ENCODE measurements around the gene TRPM2.

Gene TRPM2

GRCh38 chr21:44353191-44353970, at the start of gene TRPM2:
Gene TRPM2, plus strand, starts transcription at chr21:44353621. Its CDS starts 80 bp downstream, at chr21:44353701.
- no peak for DNase-seq (ENCODE audit: low spot score)

GRCh38 chr21:44304011-44304616, 49.3 kb upstream of the TRPM2 start:
- DNase-seq (ENCODE audit: low spot score) = no peak

DNA sequence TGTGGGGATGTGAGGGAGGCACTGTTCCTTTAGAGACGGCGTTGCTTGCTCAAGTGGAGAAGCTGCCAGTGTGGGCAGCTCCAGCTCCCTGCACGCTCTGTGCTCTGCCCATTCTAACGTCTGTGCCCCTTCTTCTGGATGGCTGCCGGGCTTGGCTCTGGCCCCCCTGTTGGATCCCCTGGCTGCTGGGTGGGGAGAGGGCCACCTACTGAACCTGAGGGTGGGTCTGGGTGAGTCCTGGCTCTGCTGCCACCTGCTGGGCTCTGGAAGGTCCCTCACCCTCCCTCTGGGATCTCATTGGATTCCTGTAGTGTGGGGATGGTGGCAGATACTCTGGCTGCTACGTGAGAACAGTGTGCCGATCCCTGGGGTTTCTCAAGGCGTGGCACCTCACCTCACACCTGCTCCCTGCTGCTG, 48.5 kb upstream of the TRPM2 start:
- no peak for DNase-seq (ENCODE audit: low spot score)

DNA sequence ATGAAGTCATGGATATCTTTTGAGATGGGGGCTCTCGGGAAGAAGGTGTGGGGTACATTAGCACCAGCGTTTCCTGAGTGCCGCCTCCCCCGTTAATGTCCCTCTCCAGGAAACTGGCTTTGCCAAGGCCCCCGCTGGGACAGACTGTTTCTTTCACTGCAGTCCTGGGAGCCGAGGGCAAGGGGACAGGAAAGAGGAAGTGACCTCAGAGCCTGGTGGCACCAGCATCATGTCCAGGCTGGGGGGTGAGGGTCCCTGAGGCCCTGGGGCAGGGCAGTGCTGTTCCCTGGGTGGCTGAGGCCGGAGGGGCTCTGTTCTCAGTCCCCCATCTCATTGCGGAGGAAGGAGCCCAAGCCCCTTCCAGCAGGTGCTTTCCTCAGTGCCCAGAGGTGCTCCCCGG, 47.7 kb upstream of the TRPM2 start:
- no peak for DNase-seq (ENCODE audit: low spot score)

DNA sequence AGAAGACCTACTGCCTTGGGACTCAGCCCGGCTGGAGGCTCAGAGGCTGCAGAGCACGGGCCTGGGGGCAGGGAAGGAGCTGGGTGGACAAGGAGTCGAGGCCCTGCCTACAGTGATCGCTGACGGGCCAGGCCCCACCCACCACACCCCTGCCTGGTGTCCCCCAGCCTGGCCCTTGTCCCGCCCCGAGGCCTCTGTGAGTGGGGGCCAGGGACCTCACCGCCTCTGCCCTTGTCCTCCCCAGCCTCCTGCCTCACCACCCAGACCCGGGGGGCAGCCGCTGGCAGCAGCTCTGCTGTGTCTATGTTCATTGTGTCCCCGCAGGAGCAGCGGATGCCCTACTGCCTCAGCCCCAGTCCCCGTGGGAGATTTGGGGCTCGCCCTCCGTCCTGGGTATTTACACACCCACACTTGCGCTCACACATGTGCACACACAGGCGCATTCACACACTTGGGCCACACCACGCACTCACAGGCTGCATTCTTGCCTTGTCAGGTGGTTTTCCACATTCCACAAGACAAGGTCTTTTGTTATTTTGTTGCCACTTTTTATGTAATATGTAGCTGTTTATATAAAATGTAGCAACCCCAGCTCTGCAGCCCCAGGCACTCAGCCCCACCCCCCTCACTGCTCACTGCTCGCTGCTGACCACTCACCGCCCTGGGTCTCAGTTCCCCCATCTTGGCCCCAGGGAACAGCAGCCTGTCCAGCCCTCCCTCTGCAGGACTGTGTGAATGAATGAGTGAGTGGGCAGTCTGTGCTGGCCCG, 46.3 kb upstream of the TRPM2 start:
- no peak for DNase-seq (ENCODE audit: low spot score)

DNA sequence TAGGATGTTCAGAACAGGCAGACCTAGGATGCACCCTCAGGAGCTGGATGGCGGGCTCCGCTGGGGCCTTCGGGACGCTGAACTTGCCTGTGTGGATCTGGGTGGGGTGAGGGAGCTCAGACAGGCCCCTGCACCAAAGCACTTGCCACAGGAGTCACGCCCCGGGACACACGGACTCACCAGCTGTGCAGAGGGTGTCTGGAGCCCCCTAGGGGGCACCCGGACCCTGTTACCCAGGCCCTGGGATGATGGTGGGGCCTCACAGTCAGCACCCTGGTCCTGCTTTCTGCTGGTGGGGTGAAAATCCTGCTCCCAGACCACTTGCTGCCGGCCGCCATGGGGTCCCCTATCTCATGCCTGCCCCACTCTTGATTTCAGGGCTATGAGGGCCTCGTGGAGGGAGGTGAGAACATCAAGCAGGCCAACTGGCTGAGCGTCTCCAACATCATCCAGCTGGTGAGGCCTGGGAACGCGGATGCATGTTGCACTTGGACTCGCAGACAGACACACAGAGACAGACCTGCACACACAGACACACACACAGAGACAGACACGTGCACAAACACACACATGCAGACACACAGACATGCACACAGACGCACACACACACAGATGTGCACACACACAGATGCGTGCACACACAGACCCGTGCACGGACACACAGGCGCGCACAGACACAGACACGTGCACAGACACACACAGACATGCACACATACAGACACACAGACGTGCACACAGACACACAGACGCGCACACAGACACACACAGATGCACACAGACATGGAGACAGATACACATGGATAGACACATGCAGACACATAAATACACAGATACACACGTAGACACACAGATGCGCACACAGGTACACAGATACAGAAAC, 42.6 kb upstream of the TRPM2 start:
- DNase-seq (ENCODE audit: low spot score) = no peak

DNA sequence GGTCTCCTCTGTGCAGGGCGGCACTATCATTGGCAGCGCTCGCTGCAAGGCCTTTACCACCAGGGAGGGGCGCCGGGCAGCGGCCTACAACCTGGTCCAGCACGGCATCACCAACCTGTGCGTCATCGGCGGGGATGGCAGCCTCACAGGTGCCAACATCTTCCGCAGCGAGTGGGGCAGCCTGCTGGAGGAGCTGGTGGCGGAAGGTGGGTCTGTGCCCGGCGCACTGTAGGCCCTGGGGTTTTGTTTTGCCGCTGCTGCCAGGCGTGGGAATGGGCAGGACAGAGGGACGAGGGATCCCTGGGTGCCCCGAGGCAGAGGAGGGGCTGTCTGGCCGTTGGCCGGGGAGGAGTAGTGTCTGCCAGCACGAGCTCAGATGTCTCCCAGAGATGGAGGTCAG, 41.3 kb upstream of the TRPM2 start:
- DNase-seq (ENCODE audit: low spot score) = no peak

DNA sequence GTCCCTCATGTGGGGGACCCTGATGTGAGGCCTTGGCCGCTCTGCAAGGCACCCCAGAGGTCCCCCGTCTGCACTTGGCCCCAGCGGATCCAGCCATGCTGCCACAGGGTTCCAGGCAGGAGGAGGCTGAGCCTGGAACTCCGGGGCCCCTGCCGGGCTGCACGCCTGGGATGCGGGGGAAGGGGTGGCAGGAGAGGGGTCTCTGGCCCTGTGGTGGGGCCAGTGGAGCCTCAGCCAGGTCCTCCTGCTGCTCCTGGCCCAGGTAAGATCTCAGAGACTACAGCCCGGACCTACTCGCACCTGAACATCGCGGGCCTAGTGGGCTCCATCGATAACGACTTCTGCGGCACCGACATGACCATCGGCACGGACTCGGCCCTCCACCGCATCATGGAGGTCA, 40.7 kb upstream of the TRPM2 start:
- DNase-seq (ENCODE audit: low spot score) = no peak

DNA sequence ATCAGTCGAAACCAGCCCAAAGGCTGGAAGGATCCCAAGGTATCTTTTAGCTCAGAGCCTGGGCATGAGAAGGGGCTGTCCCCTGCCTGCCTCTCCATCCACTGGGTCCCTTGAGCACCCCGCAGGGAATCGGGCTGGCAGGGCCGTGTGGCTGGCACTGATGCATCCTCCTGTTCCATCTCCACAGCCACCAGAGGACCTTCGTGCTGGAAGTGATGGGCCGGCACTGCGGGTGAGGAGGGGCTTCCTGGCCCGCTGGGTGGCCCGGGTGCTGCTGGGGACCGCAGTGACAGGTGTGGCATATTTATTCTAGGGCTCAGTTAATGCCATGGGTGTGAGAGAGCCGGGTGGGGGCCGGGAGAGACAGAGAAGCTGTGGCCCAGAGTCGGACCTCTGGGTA, 40.0 kb upstream of the TRPM2 start:
- DNase-seq (ENCODE audit: low spot score) = no peak

DNA sequence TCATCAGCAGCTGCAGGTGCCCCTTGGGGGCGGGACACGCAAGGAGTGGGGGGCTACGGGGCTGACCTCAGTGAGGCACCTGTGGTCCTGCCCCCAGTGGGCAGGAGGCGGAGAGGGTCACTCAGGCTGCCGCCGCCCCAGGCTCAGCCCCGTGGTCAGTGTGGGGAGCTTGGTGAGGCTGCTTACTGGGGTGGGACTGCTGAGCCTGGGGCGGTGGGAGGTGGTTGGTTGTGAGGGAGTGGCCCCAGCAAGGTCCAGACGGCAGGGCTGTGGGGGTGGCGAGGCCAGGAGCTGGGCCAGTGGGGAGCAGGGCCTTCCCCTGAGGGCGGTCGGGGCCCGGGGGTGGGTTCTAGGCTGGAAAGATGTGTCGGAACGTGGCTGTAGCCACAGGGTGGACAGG, 39.3 kb upstream of the TRPM2 start:
- no peak for DNase-seq (ENCODE audit: low spot score)

GRCh38 chr21:44314561-44314960, 38.9 kb upstream of the TRPM2 start:
- no peak for DNase-seq (ENCODE audit: low spot score)

DNA sequence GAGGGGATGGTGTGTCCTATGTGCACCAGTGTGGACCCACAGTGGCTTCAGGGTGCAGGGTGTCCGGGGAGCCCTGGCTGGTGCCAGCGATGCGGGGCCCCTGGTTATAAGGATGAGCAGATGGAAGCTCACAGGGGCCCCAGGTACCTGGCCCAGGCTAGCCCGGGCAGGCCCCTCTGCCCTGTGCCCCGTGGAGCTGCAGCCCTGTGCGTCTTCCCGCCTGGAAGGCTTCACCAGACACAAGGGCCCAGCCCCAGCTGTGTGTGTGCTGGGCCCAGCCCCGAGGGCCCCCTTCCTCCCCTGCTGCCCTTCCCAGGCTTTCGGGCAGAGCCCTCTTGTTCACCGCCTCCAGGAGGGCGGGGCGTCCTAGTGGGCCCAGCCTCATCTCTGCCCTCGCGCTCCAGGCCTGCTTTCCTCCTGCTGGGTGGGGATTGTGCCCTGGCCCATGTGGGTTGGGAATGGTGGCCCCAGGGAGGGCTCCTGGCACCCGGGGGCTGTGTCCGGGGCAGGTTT, 37.7 kb upstream of the TRPM2 start:
- DNase-seq (ENCODE audit: low spot score) = no peak

DNA sequence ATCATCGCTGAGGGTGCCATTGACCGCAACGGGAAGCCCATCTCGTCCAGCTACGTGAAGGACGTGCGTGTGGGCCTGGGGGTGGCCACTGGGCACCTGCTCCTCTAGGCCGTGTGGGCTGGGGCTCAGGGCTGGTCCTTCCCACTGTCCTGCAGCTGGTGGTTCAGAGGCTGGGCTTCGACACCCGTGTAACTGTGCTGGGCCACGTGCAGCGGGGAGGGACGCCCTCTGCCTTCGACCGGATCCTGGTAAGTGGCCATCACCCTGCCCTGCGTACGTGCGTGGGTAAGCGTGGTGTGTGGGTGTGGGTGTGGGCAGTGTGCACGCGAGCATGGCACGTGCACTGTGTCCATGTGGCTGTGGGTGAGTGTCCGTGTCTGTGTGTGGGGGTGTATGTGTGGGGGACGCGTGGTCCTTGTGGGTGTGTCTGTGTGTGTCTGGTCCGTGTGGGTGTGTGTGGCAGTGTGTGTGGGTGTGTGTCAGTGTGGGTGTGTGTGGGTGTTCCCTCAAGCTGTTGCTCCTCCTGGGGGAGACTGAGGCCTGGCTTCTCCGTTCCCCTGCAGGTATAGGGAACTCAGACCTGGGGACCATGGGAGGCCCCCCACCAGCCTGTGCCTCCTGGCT, 37.0 kb upstream of the TRPM2 start:
- no peak for DNase-seq (ENCODE audit: low spot score)

GRCh38 chr21:44317241-44317782, 36.1 kb upstream of the TRPM2 start:
- DNase-seq (ENCODE audit: low spot score) = no peak

GRCh38 chr21:44317871-44318270, 35.5 kb upstream of the TRPM2 start:
- no peak for DNase-seq (ENCODE audit: low spot score)

GRCh38 chr21:44318489-44319285, 34.7 kb upstream of the TRPM2 start:
- no peak for DNase-seq (ENCODE audit: low spot score)

- no peak for DNase-seq (ENCODE audit: low spot score)
These were observed 33.9 kb upstream of the TRPM2 start for GRCh38 chr21:44319407-44320065.

DNA sequence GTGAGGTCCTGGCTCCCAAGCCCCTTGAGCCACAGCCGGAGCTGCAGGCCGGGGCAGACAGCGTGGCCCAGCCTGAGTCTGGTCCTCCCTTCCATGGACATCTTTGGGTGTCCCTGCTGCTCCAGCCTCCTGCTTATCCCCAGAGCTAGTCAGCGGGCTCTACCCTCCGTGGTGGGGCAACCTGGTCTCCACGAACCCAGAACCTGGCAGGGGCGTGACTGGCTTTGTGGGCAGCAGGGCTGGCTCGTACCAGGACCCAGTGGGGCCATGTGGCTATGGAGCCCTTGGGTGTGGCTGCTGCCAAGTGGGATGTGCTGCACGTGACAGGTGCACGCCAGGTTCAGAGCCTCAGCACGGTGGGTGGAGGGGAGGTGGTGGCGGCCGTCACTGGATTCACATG, 32.6 kb upstream of the TRPM2 start:
- no peak for DNase-seq (ENCODE audit: low spot score)

DNA sequence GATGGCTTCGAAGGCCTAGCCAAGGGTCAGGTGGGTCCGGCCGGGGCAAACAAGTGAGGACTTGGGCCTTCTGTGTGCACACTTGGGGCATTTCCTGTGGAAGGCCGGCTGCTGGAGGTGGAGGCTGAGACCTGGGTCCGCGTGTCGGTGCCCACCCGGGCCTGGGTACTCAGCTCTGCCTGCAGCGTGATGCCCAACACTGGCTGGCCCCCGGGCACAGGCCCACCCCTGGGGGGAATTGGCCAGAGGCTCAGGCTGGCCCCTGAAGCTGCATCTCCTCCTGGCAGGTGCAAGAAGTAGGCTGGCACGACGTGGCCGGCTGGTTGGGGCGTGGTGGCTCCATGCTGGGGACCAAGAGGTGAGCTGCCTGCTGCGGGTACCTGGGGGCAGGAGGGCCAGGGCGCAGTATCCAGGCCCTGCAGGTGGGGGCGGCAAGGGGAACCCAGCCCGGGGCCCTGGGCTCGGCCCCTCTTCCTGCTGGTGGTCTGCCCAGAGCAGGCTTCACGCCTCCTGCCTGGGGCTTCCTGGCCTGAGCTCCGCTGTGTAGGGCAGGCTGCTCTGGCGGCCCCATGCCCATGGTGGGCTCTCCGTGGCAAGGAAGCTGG, 31.5 kb upstream of the TRPM2 start:
- DNase-seq (ENCODE audit: low spot score) = no peak
